GM19043 (cell line): Measurements from ENCODE around the gene PDXP.
"Not testable (repeated sequence)": the region's sequence is repeated elsewhere in the genome, so short reads cannot be mapped to it uniquely, and the experiment has no call there.

Source experiments
- ATAC-seq: cut with Tn5 transposase; IDR thresholded peaks from one replicate; pipeline ENCODE4 v1.9.1; 2021; ENCODE audit warnings: low read depth; ENCODE audit not compliant: unreplicated experiment

Gene PDXP, protein sequence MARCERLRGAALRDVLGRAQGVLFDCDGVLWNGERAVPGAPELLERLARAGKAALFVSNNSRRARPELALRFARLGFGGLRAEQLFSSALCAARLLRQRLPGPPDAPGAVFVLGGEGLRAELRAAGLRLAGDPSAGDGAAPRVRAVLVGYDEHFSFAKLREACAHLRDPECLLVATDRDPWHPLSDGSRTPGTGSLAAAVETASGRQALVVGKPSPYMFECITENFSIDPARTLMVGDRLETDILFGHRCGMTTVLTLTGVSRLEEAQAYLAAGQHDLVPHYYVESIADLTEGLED

DNA sequence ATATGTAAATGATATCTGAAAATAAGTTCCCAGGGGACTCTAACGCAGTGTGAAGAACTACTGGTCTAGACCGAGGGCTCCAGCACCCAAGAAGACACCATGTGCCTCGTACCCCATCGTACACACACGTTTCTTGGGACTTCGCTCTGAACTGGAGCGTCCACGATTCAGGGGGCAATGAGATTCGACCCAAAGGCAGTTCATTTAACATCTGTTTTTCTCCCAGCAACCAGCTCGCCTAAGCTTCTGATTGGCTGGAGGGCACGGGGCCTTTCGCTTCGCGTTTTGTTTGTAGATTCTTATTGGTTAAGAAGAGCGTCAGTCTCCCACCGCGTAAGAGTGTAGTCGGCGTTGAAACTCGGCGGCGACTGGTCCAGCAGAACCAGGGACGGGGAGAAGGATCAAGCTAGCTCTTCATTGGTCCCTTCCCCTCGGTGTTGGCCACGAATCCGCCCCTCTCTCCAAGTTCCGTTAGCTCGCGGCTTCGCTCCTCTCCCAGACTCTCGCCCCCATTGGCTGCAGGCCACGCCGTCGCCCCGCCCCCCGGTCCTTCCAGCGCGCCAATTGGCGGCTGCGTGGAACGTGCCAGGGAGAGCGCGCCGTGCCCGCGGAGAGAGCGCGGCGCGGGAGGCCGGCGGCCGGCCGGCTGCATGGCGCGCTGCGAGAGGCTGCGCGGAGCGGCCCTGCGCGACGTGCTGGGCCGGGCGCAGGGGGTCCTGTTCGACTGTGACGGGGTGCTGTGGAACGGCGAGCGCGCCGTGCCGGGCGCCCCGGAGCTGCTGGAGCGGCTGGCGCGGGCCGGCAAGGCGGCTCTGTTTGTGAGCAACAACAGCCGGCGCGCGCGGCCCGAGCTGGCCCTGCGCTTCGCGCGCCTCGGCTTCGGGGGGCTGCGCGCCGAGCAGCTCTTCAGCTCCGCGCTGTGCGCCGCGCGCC is at the start of gene PDXP:
PDXP (plus strand) TSS at position 591 of the 933 bp plus-strand sequence; CDS start at position 651, 60 bp downstream.
- ATAC-seq, result peak; percentile 86

DNA sequence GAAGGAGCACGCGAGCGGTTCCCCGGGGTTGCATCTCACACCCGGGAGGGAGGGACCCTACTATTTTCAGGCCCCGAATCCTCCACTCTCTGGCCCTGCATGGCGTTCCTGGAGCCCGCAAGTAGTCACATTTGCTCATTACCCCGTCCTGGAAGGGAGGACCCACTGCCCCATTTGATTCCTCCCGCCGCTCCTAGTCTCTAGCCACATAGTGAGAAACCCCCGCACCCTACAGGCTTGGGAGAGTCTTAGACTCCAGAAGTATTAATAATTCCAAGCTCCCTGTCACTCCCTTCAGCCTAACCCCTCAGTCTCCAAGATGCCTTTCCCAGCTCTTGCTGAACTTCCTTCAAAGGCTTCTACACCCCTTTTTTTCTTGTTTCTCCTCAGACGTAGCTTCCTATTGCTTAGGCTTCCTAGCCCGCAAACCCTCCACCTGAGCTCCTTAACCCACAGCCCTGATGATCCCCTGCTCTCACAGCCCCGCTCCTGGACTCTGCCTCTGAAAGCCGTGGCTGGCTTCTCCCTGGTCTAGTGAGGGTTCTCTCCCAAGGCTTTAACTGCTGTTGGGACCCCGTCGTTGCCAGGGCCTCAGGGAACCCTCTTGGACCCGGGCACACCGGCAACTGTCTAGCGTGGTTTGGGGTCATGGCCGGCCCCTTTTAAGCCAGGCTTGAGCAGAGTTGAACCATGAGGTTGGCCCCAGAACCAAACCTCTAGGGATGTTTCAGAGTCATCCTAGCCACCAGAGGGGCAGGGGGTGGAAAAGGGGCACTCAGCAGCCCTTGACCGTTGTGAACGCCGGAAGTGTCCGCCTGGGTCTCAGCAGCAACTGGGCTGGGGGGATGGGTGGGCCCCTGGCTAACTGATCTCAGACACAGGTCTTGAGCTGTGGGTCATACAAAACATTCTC is 49.0 kb upstream of the PDXP start:
- no peak for ATAC-seq

DNA sequence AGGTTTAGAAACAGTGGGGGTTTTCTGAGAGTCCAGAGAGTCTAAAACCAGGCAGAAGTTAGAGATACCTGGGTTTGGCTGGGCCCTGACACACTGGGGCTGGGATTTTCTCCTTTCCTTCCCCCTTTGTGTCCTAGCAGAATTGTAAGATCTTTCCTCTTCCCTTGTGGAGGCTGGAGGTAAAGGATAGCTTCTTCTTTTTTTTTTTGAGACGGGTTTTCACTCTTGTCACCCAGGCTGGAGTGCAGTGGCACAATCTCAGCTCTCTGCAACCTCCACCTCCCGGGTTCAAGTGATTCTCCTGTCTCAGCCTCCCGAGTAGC is 48.4 kb upstream of the PDXP start:
- not testable (repeated sequence) for ATAC-seq

DNA sequence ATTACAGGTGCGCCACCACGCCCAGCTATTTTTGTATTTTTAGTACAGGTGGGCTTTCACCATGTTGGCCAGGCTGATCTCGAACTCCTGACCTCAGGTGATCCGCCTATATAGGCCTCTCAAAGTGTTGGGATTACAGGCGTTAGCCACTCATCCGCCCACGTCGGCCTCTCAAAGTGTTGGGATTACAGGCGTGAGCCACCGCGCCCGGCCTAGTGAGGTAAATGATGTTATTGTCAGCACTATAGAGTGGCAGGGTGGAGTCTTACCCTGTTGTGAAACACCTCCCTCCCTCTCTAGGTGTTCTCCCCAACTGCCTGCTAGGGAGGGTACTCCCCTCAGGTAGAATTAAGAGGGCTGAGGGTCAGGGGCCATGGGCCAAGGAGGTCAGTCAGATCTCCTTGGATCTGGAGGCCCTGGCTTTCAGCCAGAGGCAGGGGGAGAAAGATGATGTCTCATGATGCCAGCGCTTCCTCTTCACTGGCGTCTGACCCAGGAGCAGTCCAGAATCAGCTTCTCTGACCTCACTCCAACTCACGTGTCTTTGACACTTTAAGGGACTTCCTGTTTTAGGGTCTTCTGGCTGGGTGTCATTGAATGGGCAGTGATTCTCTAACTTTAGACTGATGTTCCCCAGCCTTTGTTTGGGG is 47.9 kb upstream of the PDXP start:
- ATAC-seq, result no peak

DNA sequence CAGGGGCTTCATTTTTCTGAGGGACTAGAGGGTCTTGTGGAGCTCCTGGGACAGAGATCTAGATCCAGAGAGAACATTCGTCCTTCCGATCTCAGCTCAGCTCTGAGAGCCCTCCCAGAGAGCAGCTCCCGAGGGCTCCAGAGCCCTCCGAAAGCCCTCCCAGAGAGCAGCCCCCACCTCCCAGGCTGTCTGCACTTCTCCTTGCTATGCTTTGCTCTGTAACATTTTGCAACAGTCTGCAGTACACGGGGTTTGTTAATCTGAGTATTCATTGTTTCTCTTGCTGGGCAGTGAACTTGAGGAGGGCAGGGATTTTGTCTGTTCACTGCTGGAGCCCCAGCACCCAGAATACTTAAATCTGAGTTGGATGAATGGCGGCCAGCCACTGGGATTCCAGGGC is 47.3 kb upstream of the PDXP start:
- no peak for ATAC-seq

DNA sequence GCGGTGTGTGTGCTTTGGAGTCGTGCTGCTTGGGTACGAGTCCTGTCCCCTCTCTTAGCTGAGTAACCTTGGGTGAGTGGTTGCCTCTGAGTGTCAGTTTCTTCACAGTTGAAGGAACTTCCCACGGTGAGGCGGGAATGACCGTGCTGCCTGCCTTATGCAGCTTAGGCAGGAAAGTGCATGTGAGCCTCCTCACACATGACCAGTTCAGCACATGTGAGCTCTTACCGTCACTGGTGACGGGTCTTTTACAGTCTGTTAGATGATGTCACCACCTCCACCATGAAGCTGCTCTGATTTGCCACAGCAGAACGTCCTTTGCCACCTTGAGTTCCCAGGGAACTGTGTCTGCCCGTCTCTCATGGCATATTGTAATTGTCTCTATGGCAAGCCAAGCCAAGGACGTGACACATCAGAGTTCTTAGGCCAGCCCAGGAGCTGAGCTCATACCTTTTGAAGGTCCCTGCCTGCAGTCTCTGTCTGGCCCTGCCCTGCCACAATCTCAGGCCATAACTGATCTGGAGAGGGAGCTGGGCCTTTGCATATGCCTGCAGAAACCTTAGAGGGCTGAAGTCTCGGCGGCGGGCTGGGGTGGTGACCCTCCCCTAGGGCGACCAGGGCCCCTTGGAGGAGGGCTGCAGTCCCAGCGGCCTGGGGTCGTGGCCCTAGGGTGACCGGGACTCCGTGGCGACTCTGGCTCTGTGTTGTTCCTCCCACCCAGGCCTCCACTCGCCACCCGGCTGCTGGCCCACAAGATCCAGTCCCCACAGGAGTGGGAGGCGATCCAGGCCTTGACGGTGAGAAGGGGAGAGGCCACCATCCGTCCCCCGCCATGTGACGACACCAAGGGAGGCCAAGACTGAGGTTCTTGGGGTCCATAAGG is 42.1 kb upstream of the PDXP start:
- ATAC-seq, result no peak

DNA sequence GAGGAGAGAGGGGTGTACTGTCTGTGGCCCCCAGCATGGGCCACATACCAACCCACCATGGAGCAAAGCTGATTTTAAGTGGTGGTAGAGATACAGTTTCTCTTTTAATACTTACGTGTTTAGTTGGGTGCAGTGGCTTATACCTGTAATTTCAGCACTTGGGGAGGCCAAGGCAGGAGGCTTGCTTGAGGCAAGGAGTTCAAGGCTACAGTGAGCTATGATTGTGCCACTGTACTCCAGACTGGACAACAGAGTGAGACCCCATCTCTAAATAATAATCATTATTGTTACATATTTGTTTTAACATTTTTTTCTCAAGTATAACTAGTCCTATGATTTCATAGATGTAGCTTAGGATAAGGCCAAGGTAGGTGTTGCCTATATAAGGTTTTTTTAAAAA is 41.1 kb upstream of the PDXP start:
- no peak for ATAC-seq

DNA sequence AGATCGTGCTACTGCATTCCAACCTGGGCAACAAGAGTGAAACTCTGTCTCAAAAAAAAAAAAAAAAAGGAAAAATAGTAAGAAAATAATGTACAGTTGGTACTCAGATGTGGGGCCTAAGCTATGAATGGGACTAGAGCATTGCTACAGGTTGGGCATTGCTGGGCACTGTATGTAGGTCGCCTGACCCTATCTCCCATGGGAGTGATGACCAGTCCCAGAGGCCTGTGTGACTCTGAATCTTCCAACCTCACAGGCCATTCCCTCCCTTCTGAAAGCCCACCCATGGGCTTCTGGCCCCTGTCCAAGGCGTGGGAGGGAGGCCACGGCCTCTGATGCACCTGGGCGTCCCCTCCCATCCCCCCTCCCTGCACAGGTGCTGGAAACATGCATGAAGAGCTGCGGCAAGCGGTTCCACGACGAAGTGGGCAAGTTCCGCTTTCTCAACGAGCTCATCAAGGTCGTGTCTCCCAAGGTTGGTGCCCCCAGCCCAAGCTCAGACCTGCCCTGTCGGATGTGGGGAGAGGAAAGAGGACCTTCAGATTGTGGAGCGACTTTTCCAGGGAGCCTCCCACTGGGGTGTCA is 40.4 kb upstream of the PDXP start:
- no peak for ATAC-seq

DNA sequence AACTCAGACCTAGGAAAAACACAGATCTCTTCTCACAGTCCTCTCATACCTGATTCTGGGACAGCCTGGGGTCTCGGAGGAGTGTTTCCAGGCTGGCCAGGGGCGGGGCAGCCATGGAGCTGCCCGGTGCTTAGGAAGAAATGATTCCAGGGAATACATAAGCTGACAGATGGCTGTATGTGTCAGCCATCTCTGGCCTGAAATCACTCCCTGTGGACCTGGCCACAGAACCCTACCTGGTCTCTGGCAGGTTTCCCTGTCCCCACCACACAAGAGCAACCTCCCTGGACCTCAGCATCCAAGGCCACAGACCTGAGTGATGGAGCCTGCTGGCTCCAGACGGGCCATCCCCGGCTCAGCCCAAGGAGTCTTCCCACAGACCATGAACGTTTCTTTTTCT is 39.8 kb upstream of the PDXP start:
- no peak for ATAC-seq

DNA sequence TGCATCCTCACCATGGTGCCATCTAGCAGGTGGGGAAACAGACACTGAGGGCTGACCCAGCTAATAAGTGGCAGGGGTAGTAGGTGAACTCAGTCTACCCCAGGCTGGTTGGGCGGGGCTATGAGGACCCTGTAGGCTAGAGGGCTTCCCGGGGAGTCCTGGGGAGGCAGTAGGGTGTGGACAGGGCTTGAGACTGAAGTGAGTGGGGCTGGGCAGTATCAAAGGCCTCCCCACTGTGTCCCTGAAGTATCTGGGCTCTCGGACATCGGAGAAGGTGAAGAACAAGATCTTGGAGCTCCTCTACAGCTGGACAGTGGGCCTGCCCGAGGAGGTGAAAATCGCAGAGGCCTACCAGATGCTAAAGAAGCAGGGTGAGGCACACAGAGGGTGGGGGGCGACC is 38.5 kb upstream of the PDXP start:
- no peak for ATAC-seq

DNA sequence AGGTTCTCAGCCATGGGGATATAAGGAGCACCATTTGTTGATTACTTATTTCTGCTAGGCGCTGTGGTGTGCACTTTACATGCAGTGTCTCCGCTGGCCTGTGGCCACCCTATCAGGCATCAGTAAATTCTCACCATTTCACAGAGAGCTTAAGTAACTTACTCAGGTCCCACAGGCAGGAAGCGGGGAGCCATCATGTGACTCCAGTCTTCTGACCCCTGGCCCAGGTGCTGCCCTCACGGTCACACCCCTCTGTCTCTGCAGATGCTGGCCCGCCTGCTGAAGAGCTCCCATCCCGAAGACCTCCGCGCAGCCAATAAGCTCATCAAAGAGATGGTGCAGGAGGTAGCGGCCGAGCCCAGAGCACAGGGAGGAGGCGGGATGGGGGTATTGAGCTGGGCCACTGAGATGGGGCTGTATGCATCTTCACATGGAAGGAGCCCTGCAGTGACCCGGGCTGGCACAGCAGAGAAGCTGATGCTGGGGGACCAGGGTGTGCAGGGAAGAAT is 37.1 kb upstream of the PDXP start:
- ATAC-seq, result no peak

DNA sequence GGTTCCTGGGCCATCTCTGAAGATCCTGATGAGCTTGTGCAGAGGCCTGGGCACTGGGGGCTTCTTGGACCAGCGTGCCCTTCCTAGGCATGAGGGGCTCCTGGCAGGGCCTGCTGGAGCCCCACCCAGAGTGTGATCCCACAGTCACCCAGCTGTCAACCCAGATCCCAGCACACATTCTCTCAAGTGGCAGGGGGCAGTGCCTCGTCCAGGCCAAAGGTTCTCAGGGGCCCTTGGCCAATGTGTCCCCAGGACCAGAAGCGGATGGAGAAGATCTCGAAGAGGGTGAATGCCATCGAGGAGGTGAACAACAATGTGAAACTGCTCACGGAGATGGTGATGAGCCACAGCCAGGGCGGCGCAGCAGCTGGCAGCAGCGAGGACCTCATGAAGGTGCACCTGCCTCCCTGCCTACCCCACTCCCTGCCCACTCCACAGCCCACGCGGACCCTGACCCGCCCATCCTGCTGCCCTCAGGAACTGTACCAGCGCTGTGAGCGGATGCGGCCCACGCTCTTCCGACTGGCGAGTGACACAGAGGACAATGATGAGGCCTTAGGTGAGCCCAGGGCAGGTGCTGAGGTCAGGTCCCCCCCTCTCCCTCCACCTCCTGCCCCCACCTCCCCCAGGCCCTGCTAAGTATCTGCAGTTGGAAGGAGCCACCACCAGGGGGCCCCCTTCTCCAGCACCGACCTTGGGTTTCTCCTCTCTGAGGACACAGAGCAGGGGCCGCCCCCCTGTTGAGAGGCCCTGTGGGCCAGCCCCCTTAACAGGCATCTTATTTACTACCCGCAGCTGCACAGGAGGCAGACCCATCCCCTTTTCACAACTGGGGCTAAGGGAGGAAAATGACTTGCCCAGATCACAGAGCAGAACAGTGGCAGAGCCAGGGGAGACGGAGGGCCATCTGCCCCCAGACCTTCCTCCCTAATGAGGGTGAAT is 35.2 kb upstream of the PDXP start:
- ATAC-seq, result no peak

DNA sequence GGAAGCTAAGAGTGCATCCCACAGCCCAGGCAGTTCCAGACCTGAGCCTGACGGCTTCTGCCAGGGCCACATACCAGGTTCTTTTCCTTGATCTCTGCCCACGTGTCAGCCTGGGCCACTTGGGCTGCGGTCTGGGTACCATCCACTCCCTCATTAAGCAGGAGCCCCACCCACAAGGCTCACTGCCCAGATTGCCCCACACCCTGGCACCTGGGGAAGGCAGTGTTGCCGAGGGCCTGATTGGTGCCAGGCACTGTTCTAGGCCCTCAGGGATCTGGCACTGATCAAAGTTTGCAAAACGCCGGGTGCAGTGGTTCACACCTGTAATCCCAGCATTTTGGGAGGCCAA is 34.5 kb upstream of the PDXP start:
- ATAC-seq, result no peak

DNA sequence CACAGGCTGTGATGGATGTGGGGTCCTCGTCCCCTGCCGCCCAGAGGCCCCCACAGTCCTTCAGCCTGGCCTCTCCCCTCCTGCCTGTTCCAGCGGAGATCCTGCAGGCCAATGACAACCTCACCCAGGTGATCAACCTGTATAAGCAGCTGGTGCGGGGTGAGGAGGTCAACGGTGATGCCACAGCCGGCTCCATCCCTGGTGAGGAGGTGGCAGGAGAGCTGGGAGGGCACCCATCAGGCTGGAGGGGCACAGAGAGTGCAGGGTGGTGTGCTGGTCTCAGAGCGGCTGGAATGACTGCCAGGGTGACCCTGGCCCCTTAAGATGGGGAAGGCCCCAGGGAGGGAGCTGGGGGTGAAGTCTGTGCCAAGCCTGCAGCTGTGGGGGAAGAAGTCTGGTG is 33.6 kb upstream of the PDXP start:
- ATAC-seq, result no peak

DNA sequence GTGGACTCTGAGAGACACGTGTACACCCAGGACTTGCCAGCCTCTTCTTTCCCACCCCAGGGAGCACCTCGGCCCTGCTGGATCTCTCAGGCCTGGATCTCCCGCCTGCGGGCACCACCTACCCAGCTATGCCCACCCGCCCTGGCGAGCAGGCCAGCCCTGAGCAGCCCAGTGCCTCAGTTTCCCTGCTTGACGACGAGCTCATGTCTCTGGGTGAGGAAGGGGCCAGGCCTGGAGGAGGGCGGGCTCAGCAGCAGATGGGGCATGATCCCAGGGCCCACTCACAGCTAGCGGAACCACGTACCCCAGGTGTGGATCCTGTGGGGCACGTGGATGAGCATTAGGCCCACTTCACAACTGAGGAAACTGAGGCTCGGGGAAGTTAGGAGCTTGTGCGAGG is 32.8 kb upstream of the PDXP start:
- no peak for ATAC-seq

DNA sequence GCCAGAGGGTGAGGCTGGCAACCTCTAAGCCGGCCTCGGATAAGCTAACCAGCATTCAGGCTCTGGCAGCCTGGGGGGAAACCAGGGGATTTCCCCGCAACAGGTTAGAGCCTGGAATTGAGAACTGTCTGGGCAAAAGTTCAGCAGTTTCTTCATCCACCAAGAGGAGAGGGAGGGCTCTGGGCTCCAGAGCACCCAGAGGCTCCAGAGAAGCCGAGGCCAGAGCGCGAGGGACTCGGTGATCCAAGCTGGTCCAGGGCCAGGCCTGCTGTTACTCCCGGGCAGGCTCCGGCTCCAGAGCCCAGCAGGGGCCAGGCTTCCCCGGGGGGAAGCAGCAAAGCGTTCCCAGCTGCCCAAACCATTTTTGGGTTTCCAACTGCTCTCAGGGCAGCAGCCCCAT is 32.4 kb upstream of the PDXP start:
- ATAC-seq, result no peak

DNA sequence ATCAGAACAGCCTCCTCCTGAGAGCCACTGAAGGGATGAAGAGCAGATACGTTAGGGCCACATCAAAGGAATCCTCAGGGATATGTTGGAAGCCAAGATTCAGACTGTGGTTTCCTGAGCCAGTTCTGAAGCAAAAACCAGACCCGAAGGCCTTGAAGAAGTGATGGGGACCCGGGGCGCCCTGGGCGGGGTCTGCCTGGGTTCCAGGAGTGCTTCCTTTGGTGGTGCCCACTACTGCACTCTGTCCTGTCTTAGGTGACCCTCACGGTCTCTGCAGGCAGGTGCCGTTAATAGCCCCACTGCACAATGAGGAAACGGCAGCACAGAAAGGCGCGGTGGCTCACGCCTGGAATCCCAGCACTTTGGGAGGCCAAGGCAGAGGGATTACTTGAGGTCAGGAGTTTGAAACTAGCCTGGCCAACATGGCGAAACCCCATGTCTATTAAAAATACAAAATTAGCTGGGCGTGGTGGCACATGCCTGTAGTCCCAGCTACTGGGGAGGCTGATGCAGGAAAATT is 31.9 kb upstream of the PDXP start:
- ATAC-seq, result no peak

DNA sequence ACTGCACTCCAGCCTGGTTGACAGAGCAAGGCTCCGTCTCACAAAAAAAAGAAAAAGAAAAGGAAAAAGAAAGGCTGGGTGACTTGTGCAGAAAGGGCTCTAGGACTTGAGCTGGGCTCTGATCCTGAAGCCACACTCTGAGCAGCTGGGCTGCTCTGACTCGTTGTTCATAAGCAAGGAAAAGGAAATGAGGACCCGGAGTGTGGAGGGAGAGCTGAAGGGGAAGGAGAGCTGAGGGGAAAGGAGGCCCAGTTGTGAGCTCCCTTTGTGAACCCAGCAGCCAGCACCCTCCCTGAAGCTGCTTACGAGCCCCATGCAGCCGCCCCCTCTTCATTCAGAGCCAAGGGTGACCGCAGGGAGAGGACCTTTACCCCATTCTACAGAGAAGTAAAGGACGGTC is 31.4 kb upstream of the PDXP start:
- no peak for ATAC-seq
